K562 (cell line): Measurements from ENCODE around the gene CLCN2. TPM values are rescaled to one million over a fixed set of nuclear protein-coding genes. Genes with fewer than 3 reads are reported as not detected.

Source experiments
- CTCF ChIP-seq, 3 experiments: IDR thresholded peaks in 2 of 3; conservative IDR thresholded peaks in 1 of 3; 2 replicates each; pipeline ENCODE4 v1.5.1; 2011 to 2012; ENCODE audit warnings: low read length in 3 of 3, mild to moderate bottlenecking in 3 of 3, control low read depth in 2 of 3, improper control_type of control experiment in 1 of 3, inconsistent platforms in 1 of 3, low read depth in 1 of 3, mixed read lengths in 1 of 3, moderate library complexity in 1 of 3; ENCODE audit not compliant: insufficient read depth in 2 of 3
- KHSRP ChIP-seq: fragments of 450-650 bp; IDR thresholded peaks from 2 replicates; pipeline ENCODE4 v1.6.1; 2017
- KLF6 ChIP-seq: fragments of 250-450 bp; sonication (Bioruptor Pico); IDR thresholded peaks from 2 replicates; pipeline ENCODE4 v1.4.0; 2020; ENCODE audit warnings: mild to moderate bottlenecking, moderate library complexity, borderline replicate concordance
- MAFG ChIP-seq: fragments of 450-650 bp; conservative IDR thresholded peaks from 2 replicates; pipeline ENCODE4 v1.6.1; 2016; ENCODE audit warnings: missing genetic modification characterization, missing compliant biosample characterization
- MGA ChIP-seq: fragments of 450-650 bp; IDR thresholded peaks from 2 replicates; pipeline ENCODE4 v1.6.1; 2016; ENCODE audit warnings: mild to moderate bottlenecking, moderate library complexity
- POLR2B ChIP-seq: fragments of 450-650 bp; IDR thresholded peaks from 2 replicates; pipeline ENCODE4 v1.6.1; 2018; ENCODE audit warnings: low read depth; ENCODE audit not compliant: partially characterized antibody
- SMARCC2 ChIP-seq: fragments of 450-650 bp; IDR thresholded peaks from 2 replicates; pipeline ENCODE4 v1.6.1; 2017; ENCODE audit warnings: antibody characterized with exemption, moderate library complexity, mild to moderate bottlenecking, low read depth
- TARDBP ChIP-seq: fragments of 450-650 bp; IDR thresholded peaks from 2 replicates; pipeline ENCODE4 v1.6.1; 2016
- ZNF263 ChIP-seq: sonication (generic); formaldehyde crosslinking; IDR thresholded peaks from 2 replicates; pipeline ENCODE4 v1.8.0; 2022; ENCODE audit warnings: mild to moderate bottlenecking, missing genetic modification reagents, borderline replicate concordance
- polyA plus RNA-seq, 8 experiments: library from polyadenylated mRNA; depleted of rRNA in 4 of 8; stranded (reverse) in 5 of 8; unstranded in 3 of 8; fragments of >200 nt; fragmentation: Nextera tagmentation in 2 of 8; fragmentation: Illumina TruSeq in 1 of 8; extraction: Ambion mirVana in 2 of 8; extraction: Trizol in 1 of 8; gene quantifications; 2 replicates each; pipeline versions ENCODE4 v1.2.1 to v1.2.3, GENCODE V29; 2011 to 2014; ENCODE audit warnings: inconsistent platforms in 1 of 8, missing spikeins in 1 of 8
- total RNA-seq, 7 experiments: library from RNA; depleted of rRNA in 6 of 7; stranded (reverse); fragments of >200 nt in 6 of 7; fragmentation: Illumina TruSeq in 2 of 7; extraction: Trizol in 2 of 7; gene quantifications; 2 replicates each; pipeline versions ENCODE4 v1.2.1 to v1.2.3, GENCODE V29; 2011 to 2021; ENCODE audit warnings: low replicate concordance in 1 of 7
- TF ChIP-seq, protein P1 (sequence below): sonication (generic); formaldehyde crosslinking; IDR thresholded peaks from 2 replicates; pipeline ENCODE4 v1.8.0; 2022; ENCODE audit warnings: missing genetic modification reagents, mild to moderate bottlenecking, moderate library complexity, borderline replicate concordance
- TF ChIP-seq, protein P2 (sequence below): sonication (generic); formaldehyde crosslinking; IDR thresholded peaks from 2 replicates; pipeline ENCODE4 v1.5.0; 2020; ENCODE audit warnings: missing genetic modification reagents

The CLCN2 gene
- total and polyA plus RNA-seq, 9 of the 15 experiments (the other 6 are each of a cell fraction or from before 2014, with no cell fraction given), result 0.10 to 14.0 (median 6.9) TPM

GRCh38 chr3:184371570-184372018 is 10.2 kb upstream of the CLCN2 start (continued):
- TF ChIP-seq MGA (no peak), ZNF263 (CRISPR knock-in tag) (peak; percentile 75; the same call in 1 of the 2 replicates), MAFG (tag) (no peak), POLR2B (no peak), TARDBP (no peak), KHSRP (no peak), CTCF (IDR thresholded peaks at IDR 0.05 in 2 of 3, conservative IDR thresholded peaks at IDR 0.05 in 1 of 3; ENCODE audit: insufficient read depth in 2 of 3, low read depth in 1 of 3, low read length in 3 of 3) (peak; percentile 95 to 98 (median 97)), SMARCC2 (no peak), KLF6 (CRISPR knock-in tag) (no peak)
- TF ChIP-seq, protein P1, sequence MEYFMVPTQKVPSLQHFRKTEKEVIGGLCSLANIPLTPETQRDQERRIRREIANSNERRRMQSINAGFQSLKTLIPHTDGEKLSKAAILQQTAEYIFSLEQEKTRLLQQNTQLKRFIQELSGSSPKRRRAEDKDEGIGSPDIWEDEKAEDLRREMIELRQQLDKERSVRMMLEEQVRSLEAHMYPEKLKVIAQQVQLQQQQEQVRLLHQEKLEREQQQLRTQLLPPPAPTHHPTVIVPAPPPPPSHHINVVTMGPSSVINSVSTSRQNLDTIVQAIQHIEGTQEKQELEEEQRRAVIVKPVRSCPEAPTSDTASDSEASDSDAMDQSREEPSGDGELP (CRISPR knock-in tag), result peak; percentile 92
- TF ChIP-seq, protein P2, sequence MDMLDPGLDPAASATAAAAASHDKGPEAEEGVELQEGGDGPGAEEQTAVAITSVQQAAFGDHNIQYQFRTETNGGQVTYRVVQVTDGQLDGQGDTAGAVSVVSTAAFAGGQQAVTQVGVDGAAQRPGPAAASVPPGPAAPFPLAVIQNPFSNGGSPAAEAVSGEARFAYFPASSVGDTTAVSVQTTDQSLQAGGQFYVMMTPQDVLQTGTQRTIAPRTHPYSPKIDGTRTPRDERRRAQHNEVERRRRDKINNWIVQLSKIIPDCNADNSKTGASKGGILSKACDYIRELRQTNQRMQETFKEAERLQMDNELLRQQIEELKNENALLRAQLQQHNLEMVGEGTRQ (CRISPR knock-in tag), result no peak
